HG03457 (cell line): ENCODE measurements around the gene TCF12.
"Not testable (repeated sequence)": the region's sequence is repeated elsewhere in the genome, so short reads cannot be mapped to it uniquely, and the experiment has no call there.

Source experiments
- ATAC-seq: cut with Tn5 transposase; IDR thresholded peaks from one replicate; pipeline ENCODE4 v1.9.1; 2021; ENCODE audit warnings: moderate number of reproducible peaks; ENCODE audit not compliant: unreplicated experiment

TCF12 gene

GRCh38 chr15:57129064-57129463 is 210.6 kb downstream of the TCF12 start:
- ATAC-seq = no peak

DNA sequence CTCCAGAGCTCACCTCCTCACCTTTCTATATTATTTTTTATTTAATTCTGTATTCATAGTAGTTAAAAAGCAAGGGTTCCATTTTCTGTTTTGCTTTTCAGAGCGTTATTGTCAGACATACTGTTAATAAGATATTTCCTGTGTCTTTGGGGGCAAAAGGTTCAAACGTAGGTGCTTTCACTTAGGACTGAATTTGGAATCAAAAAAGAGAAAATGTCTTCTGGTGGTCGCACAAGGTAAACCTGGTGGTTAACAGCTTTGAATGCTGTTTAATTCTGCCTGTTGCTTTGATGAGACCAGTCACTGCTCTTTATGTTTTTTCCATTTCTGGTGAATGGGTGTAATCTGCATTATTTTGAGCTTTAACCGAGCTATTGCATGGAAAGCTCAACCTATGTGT is 212.5 kb downstream of the TCF12 start:
- no peak for ATAC-seq

DNA sequence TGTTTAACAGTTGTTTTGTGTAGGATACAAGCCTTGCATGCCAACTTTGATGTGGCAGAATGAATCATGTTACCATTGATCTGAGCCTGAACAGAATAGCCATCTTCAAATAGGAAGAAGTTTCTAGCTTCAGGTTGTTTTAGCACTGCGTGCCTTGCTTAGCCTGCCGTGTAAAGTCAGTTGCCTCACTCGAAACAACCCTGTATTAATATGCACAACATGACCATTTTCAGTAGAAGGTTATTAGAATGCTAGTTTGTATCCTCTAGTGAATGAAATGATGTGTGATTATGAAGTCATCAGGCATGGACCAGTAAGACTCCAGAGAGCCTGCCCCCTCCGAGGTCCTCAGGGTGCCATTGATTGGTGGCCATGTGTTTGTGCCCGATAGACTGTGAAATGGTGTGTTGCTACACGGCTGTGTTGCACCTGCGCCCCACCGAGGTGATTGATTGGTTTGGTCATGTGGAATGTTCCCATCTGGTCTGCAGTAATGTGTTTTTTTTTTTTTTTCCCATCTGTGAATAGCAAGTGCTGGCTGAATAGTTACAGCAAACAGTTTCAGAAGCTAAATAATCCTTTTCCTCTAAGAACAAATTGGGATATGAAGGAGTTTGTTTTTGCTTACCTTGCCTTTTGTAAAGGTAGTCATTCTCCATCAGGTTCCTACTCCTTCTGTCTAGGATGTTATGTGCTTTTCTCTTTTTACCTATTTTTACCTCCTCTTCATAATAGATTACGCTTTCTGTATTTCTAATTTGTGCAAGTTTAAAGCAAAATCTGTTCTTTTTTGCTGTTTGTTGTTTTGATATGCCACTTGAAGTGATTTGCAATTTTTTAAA is 214.9 kb downstream of the TCF12 start:
- no peak for ATAC-seq

GRCh38 chr15:57134071-57134605 is 215.7 kb downstream of the TCF12 start:
- no peak for ATAC-seq

GRCh38 chr15:57134851-57135250 is 216.4 kb downstream of the TCF12 start:
- no peak for ATAC-seq

- no peak for ATAC-seq
Measured at GRCh38 chr15:57135800-57136199, 217.4 kb downstream of the TCF12 start.

DNA sequence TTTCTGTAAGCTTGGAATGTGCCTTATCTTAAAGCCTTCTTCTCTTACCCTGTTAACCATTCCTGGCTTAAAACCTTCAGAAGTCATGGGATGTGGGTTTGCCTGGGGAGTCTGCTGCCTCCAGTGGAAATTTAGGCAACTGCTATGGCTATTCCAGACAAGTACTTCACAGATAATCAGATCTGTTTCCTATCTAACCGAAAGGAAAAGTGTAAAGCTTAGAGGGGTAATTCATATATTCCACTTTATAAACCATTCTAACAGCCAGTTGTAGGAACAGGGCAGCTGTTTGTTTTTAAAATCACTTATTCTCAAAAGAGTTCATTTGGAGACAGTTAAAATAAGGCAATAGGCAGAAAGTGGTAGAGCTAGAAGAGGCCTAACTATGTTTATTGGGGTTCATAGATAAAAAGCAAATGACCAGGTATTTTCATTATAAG is 219.9 kb downstream of the TCF12 start:
- ATAC-seq = no peak

GRCh38 chr15:57143511-57144078 is 225.2 kb downstream of the TCF12 start:
- no peak for ATAC-seq

- ATAC-seq = no peak
Measured at GRCh38 chr15:57144448-57144847, 226.0 kb downstream of the TCF12 start.

- no peak for ATAC-seq
Measured at GRCh38 chr15:57146506-57147201, 228.2 kb downstream of the TCF12 start.

DNA sequence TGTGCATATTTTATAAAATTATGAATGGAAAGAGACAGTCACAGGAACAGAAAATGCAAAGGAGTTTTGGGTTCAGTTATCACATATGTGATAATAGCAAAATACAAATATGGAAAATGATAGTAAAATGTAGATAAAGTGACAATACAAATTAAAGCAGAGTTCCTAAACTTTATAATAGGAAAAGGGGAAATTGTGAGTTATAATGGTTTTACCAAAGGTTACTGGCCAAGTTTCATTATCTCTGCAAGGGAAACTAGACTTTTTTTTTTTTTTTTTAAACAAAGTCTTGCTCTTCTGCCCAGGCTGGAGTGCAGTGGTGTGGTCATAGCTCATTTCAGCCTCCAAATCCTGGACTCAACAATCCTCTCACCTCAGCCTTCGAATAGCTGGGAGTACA is 229.2 kb downstream of the TCF12 start:
- no peak for ATAC-seq

DNA sequence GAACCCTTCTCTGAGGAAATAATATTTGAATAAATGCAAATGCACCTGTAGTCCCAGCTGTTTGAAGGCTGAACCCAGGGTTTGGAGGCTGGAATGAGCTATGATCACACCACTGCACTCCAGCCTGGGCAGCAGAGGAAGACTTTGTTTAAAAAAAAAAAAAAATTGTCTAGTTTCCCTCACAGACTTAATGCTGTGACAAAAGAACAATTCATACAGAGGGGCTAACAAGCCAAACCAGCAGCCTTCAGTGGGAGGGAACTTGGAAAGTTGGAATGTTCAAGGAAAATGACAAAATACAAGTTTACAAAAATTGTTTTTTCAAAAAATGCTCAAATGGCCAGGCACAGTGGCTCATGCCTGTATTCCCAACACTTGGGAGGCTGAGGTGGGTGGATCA is 229.8 kb downstream of the TCF12 start:
- no peak for ATAC-seq

GRCh38 chr15:57149196-57149595 is 230.8 kb downstream of the TCF12 start:
- no peak for ATAC-seq

- ATAC-seq = no peak
Measured at GRCh38 chr15:57150066-57150865, 231.8 kb downstream of the TCF12 start.

DNA sequence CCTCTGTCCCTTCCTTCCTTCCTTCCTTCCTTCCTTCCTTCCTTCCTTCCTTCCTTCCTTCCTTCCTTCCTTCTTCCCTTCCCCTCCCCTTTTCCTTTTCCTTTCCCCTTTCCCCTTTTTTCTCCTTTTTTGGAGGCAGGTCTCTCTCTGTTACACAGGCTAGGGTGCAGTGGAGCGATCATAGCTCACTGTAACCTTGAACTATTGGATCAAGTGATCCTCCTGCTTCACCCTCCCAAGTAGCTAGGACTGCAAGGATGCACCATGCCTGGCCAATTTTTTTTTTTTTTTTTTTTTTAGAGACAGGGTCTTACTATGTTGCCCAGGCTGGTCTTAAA is 232.4 kb downstream of the TCF12 start:
- ATAC-seq = not testable (repeated sequence)

DNA sequence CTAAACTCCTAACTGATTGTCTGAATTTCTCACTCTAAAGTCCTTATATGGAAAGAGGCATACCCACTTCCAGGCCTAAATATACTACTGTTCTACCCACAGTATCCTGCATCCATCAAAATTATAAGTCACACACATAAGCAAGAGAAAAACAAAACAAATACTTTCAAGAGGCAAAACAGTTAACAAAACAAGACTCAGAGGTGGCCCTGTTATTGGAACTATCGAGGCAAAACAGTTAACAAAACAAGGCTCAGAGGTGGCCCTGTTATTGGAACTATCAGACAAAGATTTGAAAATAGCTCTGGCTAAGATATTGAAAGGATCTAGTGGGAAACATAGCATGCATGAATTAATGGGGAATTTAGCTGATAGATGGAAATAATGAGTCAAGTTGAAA is 233.7 kb downstream of the TCF12 start:
- ATAC-seq = no peak

- no peak for ATAC-seq
Measured at GRCh38 chr15:57152666-57153539, 234.5 kb downstream of the TCF12 start.

DNA sequence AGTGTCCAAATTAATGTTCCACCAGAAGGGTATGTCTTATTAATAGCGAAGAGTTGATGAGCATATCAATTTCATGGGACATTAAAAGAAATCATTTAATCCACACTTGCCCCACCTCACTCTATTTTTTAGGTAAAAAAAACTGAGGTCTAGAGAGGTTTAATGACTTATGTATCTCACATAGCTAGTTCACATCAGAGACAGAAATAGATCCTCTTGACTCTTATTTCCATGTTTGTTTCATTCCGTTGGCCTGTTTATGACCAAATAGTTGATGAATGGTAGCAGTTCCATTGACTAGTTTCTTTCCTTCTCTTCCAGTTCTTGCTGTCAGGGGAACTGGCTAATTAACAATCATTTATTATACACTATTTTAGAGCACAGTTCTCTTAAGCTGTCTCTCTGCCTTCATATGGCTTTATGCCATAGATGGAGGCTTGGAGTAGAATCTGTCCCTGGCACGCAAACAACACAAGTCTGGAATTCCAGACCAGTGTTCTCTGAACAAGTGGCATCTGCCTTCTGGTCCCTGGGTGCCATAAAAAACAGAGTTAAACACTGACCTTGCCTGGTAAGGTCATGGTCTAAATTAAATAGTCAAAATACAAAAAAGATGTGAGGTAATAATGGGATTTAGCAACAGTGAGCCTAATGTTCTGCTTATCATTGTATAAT is 237.9 kb downstream of the TCF12 start:
- no peak for ATAC-seq

GRCh38 chr15:57158589-57158988 is 240.1 kb downstream of the TCF12 start:
- ATAC-seq = no peak
